GM21825 (cell line): ENCODE measurements around the gene PTOV1.
"Not testable (repeated sequence)": the region's sequence is repeated elsewhere in the genome, so short reads cannot be mapped to it uniquely, and the experiment has no call there.

Source experiments
- ATAC-seq: cut with Tn5 transposase; IDR thresholded peaks from one replicate; pipeline ENCODE4 v1.9.1; 2021; ENCODE audit warnings: mild to moderate bottlenecking, moderate library complexity; ENCODE audit not compliant: unreplicated experiment

Gene PTOV1

GRCh38 chr19:49817964-49818648, 32.9 kb upstream of the PTOV1 start, which contains the start of gene MED25:
Gene MED25, plus strand, starts transcription at chr19:49818289. Its CDS starts 53 bp downstream, at chr19:49818342.
- ATAC-seq = peak; percentile 74

- ATAC-seq = no peak
Observed at GRCh38 chr19:49818649-49819370, 32.1 kb upstream of the PTOV1 start.

- ATAC-seq = not testable (repeated sequence)
Observed at GRCh38 chr19:49819452-49820115, 31.4 kb upstream of the PTOV1 start.

GRCh38 chr19:49820125-49820524, 30.8 kb upstream of the PTOV1 start:
- no peak for ATAC-seq

GRCh38 chr19:49823472-49823871, 27.5 kb upstream of the PTOV1 start:
- ATAC-seq = no peak

GRCh38 chr19:49824662-49825061, 26.3 kb upstream of the PTOV1 start:
- no peak for ATAC-seq

- ATAC-seq = no peak
Observed at GRCh38 chr19:49827034-49827433, 23.9 kb upstream of the PTOV1 start.

GRCh38 chr19:49829200-49829599, 21.8 kb upstream of the PTOV1 start:
- no peak for ATAC-seq

- no peak for ATAC-seq
Observed at GRCh38 chr19:49829721-49830120, 21.2 kb upstream of the PTOV1 start.

GRCh38 chr19:49830766-49831165, 20.2 kb upstream of the PTOV1 start:
- no peak for ATAC-seq

- ATAC-seq = no peak
Observed at GRCh38 chr19:49831592-49831991, 19.4 kb upstream of the PTOV1 start.

- no peak for ATAC-seq
Observed at GRCh38 chr19:49832556-49832955, 18.4 kb upstream of the PTOV1 start.

GRCh38 chr19:49833599-49833998, 17.4 kb upstream of the PTOV1 start:
- ATAC-seq = no peak

- no peak for ATAC-seq
Observed at GRCh38 chr19:49835562-49835961, 15.4 kb upstream of the PTOV1 start.

GRCh38 chr19:49836176-49837008, 14.6 kb upstream of the PTOV1 start:
- ATAC-seq = no peak

- ATAC-seq = no peak
Observed at GRCh38 chr19:49837009-49837310, 14.0 kb upstream of the PTOV1 start.

- ATAC-seq = no peak
Observed at GRCh38 chr19:49837425-49837824, 13.5 kb upstream of the PTOV1 start.

- ATAC-seq = no peak
Observed at GRCh38 chr19:49838885-49839588, 11.9 kb upstream of the PTOV1 start.

- no peak for ATAC-seq
Observed at GRCh38 chr19:49839713-49840112, 11.2 kb upstream of the PTOV1 start.

- no peak for ATAC-seq
Observed at GRCh38 chr19:49840321-49840720, 10.6 kb upstream of the PTOV1 start.
